HepG2 (cell line): Measurements from ENCODE around the gene TIGD6. TPM values are rescaled to one million over a fixed set of nuclear protein-coding genes. Genes with fewer than 3 reads are reported as not detected.

Experiments
- ATAC-seq: fragments of 200-7000 bp; cut with Tn5 transposase; 3 replicates; pipeline ENCODE4 v1.9.1; 2020; ENCODE audit warnings: mild to moderate bottlenecking, moderate library complexity
- BruUV-seq: library from RNA; stranded (reverse); fragments of 400-500 nt; replicated peaks from 2 replicates; lab custom pipeline; 2021; lab: Mats Ljungman, UMichigan
- CTCF ChIA-PET: fragments of 300-600 bp; formaldehyde crosslinking; extraction: SDS; loops from one replicate; lab custom pipeline; 2021; ENCODE audit warnings: low total read pairs, inconsistent platforms, low intra/inter-chr PET ratio; lab: Yijun Ruan, JAX
- POLR2A ChIA-PET: fragments of 350-600 bp; sonication (Branson Sonifier 250); formaldehyde crosslinking; loops from one replicate; lab custom pipeline; 2020; ENCODE audit warnings: antibody characterized with exemption, inconsistent platforms; lab: Yijun Ruan, JAX
- DNase-seq: peaks from one replicate; pipeline ENCODE4 v3.0.0-alpha.2; 2015; ENCODE audit warnings: low spot score
- FAIRE-seq: peaks from 3 replicates; lab custom pipeline; 2011; peaks lifted over from hg19 to GRCh38; lab: Jason Lieb, UNC
- H2AFZ ChIP-seq: one replicate; pipeline ENCODE4 v1.6.1; 2011; ENCODE audit warnings: low read length, inconsistent platforms
- H3K27ac ChIP-seq: fragments of 300-600 bp; 3 replicates; pipeline ENCODE4 v1.8.0; 2011; ENCODE audit warnings: mixed run types, mild to moderate bottlenecking, mixed read lengths, low read length, inconsistent platforms; ENCODE audit not compliant: insufficient read depth; ENCODE audit errors: extremely low read length
- H3K27me3 ChIP-seq, 2 experiments: fragments of 200-600 bp in 1 of 2; 2 replicates in 1 of 2; 3 replicates in 1 of 2; pipeline versions ENCODE4 v1.6.0 to v1.8.0; 2011; ENCODE audit warnings: low read length in 2 of 2, mild to moderate bottlenecking in 2 of 2, moderate library complexity in 2 of 2, inconsistent platforms in 1 of 2; ENCODE audit not compliant: insufficient read depth in 2 of 2, control insufficient read depth in 1 of 2
- H3K36me3 ChIP-seq, 2 experiments: fragments of 200-600 bp in 1 of 2; replicated peaks in 1 of 2; 2 replicates in 1 of 2; 3 replicates in 1 of 2; pipeline versions ENCODE4 v1.5.1 to v1.8.0; 2011; ENCODE audit warnings: low read length in 2 of 2, inconsistent platforms in 1 of 2; ENCODE audit not compliant: insufficient read depth in 2 of 2, control insufficient read depth in 1 of 2
- H3K4me1 ChIP-seq: 2 replicates; pipeline ENCODE4 v1.5.1; 2012; ENCODE audit warnings: low read length, inconsistent platforms; ENCODE audit not compliant: insufficient read depth
- H3K4me2 ChIP-seq: 2 replicates; pipeline ENCODE4 v1.6.0; 2011; ENCODE audit warnings: low read depth, low read length, inconsistent platforms
- H3K4me3 ChIP-seq, 3 experiments: fragments of 200-600 bp in 1 of 3; sonication (generic), shearing (Covaris generic) in 1 of 3; replicated peaks in 1 of 3; 2 replicates each; pipeline ENCODE4 v1.5.1; 2011 to 2016; ENCODE audit warnings: low read length in 3 of 3, inconsistent platforms in 2 of 3, low read depth in 2 of 3, mild to moderate bottlenecking in 2 of 3, control low read depth in 1 of 3, mixed read lengths in 1 of 3; ENCODE audit not compliant: insufficient read depth in 1 of 3
- H3K79me2 ChIP-seq: one replicate; pipeline ENCODE4 v1.6.1; 2011; ENCODE audit warnings: low read length, inconsistent platforms; ENCODE audit not compliant: insufficient read depth
- H3K9ac ChIP-seq: 2 replicates; pipeline ENCODE4 v1.6.0; 2011; ENCODE audit warnings: mild to moderate bottlenecking, low read depth, low read length, inconsistent platforms; ENCODE audit not compliant: insufficient read depth
- H3K9me3 ChIP-seq: 2 replicates; pipeline ENCODE4 v1.5.1; 2012; ENCODE audit warnings: mild to moderate bottlenecking, low read length
- H4K20me1 ChIP-seq: 2 replicates; pipeline ENCODE4 v1.6.0; 2011; ENCODE audit warnings: inconsistent platforms, mild to moderate bottlenecking, low read length, moderate library complexity; ENCODE audit not compliant: insufficient read depth
- CBX2 ChIP-seq, 2 experiments: fragments of 200-600 bp in 1 of 2; sonication (generic); formaldehyde crosslinking in 1 of 2; IDR thresholded peaks; 2 replicates each; pipeline versions ENCODE4 v1.7.0 to v1.8.1; 2018 to 2022; ENCODE audit warnings: low read depth in 2 of 2, low read length in 1 of 2, mild to moderate bottlenecking in 1 of 2, missing genetic modification reagents in 1 of 2
- CHD2 ChIP-seq: IDR thresholded peaks from 2 replicates; pipeline ENCODE4 v1.6.1; 2011; ENCODE audit warnings: low read depth, low read length, improper control_type of control experiment
- HDAC6 ChIP-seq: fragments of 200-600 bp; sonication (generic); IDR thresholded peaks from 2 replicates; pipeline ENCODE4 v1.7.0; 2017; ENCODE audit warnings: mild to moderate bottlenecking, antibody characterized with exemption, low read length, low read depth
- HMG20A ChIP-seq: IDR thresholded peaks from 2 replicates; pipeline ENCODE4 v1.6.1; 2016; ENCODE audit warnings: borderline replicate concordance
- MAFG ChIP-seq: sonication (generic); formaldehyde crosslinking; IDR thresholded peaks from 2 replicates; pipeline ENCODE4 v1.5.1; 2020; ENCODE audit warnings: mild to moderate bottlenecking, missing genetic modification reagents
- NBN ChIP-seq: fragments of 450-650 bp; conservative IDR thresholded peaks from 2 replicates; pipeline ENCODE4 v1.6.1; 2017
- ZNF543 ChIP-seq: sonication (generic); formaldehyde crosslinking; IDR thresholded peaks from 2 replicates; pipeline ENCODE4 v1.4.0; 2020; ENCODE audit warnings: mild to moderate bottlenecking, missing genetic modification reagents
- ZNF563 ChIP-seq: sonication (generic); formaldehyde crosslinking; IDR thresholded peaks from 2 replicates; pipeline ENCODE4 v1.8.0; 2022; ENCODE audit warnings: mild to moderate bottlenecking, moderate library complexity, missing genetic modification reagents
- ZNF589 ChIP-seq: sonication (generic); formaldehyde crosslinking; conservative IDR thresholded peaks from 2 replicates; pipeline ENCODE4 v1.8.0; 2022; ENCODE audit warnings: mild to moderate bottlenecking, moderate library complexity, missing genetic modification reagents
- ZZZ3 ChIP-seq: sonication (generic); formaldehyde crosslinking; IDR thresholded peaks from 2 replicates; pipeline ENCODE4 v1.4.0; 2020; ENCODE audit warnings: missing genetic modification reagents, mild to moderate bottlenecking, borderline replicate concordance
- WGBS: methylation state at CpG from one replicate; pipeline ENCODE4 v1.1.6; 2017; ENCODE audit warnings: low lambda C conversion rate; 5-methylcytosine and 5-hydroxymethylcytosine counted together
- in situ Hi-C: cut with HindIII; loops from 2 replicates; pipeline ENCODE4 v1.10.0; 2017; ENCODE audit warnings: low pct_unique_long_range_greater_than_20kb; ENCODE audit not compliant: extremely low pct_ligation_motif_present
- intact Hi-C: fragments of 100-400 bp; cut with micrococcal nuclease; formaldehyde crosslinking; loops from one replicate; pipeline ENCODE4 v1.10.0; 2022; ENCODE audit not compliant: unreplicated experiment
- polyA plus RNA-seq, 8 experiments: library from polyadenylated mRNA; depleted of rRNA in 3 of 8; stranded (reverse) in 7 of 8; unstranded in 1 of 8; fragments of >200 nt; fragmentation: Illumina TruSeq in 4 of 8; extraction: Trizol in 4 of 8; gene quantifications; 2 replicates each; pipeline versions ENCODE4 v1.2.1 to v1.2.3, GENCODE V29; 2011 to 2016; ENCODE audit warnings: low read depth in 4 of 8, missing spikeins in 1 of 8, mixed read lengths in 1 of 8; ENCODE audit not compliant: insufficient read depth in 1 of 8
- total RNA-seq, 5 experiments: library from RNA; depleted of rRNA; stranded (reverse); fragments of >200 nt; fragmentation: Illumina TruSeq; extraction: Trizol; gene quantifications; 2 replicates each; pipeline ENCODE4 v1.2.3, GENCODE V29; 2016; ENCODE audit warnings: low read depth in 1 of 5

Gene TIGD6
- total and polyA plus RNA-seq, 2 of the 13 experiments (the other 11 are each of a cell fraction or from before 2014, with no cell fraction given), result 2.1 to 2.9 TPM

DNA sequence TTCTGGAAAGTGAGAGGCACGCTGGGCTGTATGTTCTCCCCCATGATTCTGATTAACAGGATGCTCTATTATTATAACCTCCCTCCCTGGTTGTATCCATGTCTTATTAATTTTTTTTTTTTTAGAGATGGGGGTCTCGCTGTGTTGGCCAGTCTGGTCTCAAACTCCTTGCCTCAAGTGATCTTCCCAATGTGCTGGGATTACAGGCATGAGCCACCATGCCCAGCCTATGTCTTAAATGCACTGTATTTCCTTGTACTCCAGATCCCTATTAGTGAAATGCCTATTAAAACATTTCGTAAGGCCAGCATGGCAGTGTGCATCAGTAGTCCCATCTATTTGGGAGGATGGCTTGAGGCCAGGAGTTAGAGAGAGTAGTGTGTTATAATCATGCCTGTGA, 7.0 kb downstream of the TIGD6 start:
- no peaks in the 10 kb centered on the region for H3K9me3 ChIP-seq
- no peaks in the 10 kb centered on the region; a peak in 1 of 5 replicates for H3K36me3 ChIP-seq
- no peaks in the 10 kb centered on the region for H3K79me2 ChIP-seq
- ATAC-seq (no peak), FAIRE-seq (no peak)
- no TSS peak for BruUV-seq
- H3K27me3 ChIP-seq, result no peaks in the 10 kb centered on the region
- H3K4me3 ChIP-seq, result no peak overlapping the region
- no peak overlapping the region for H3K9ac ChIP-seq
- no peak overlapping the region for H2AFZ ChIP-seq
- POLR2A ChIA-PET, result interaction anchor here (0.6 to 1.3 kb wide), 2 partner anchors 33 to 83 kb away, joined by 3 to 4 read pairs; no protein-coding TSS in a partner anchor
- H4K20me1 ChIP-seq, result no peaks in the 10 kb centered on the region
- in situ Hi-C loops, result loop anchor here (10.0 to 25.0 kb wide), 2 partner anchors 59 to 356 kb away; no protein-coding TSS in a partner anchor
- intact Hi-C loops, result loop anchor here (5.0 kb wide), 1 partner anchor 141 kb away; no protein-coding TSS in a partner anchor
- no peak overlapping the region for H3K4me2 ChIP-seq
- TF ChIP-seq NBN, result no peak
- no peak for TF ChIP-seq HDAC6
- no peak for TF ChIP-seq ZNF563 (CRISPR knock-in tag)
- TF ChIP-seq ZNF589 (CRISPR knock-in tag), result no peak
- TF ChIP-seq MAFG (CRISPR knock-in tag), result no peak
- no peak for TF ChIP-seq ZNF543 (CRISPR knock-in tag)
- no peak for TF ChIP-seq CHD2
- no peak for TF ChIP-seq CBX2 (IDR thresholded peaks at IDR 0.05; ENCODE audit: low read depth, low read length)
- no peak for TF ChIP-seq CBX2 (CRISPR knock-in tag; IDR thresholded peaks at IDR 0.05; ENCODE audit: low read depth)
- TF ChIP-seq HMG20A, result no peak
- TF ChIP-seq ZZZ3 (CRISPR knock-in tag), result no peak
- TF ChIP-seq, all 625 proteins: peak for 0
- 95% methylated on average over 3 of the region's 3 CpGs for WGBS
- CTCF ChIA-PET, result interaction anchor here (1.8 kb wide), 1 partner anchor 159 kb away, joined by 7 read pairs; no protein-coding TSS in a partner anchor
- H3K4me1 ChIP-seq, result peaks cover 14% of the 10 kb centered on the region
- H3K27ac ChIP-seq, result no peak overlapping the region
- no peak for DNase-seq
